ENCODE data around the gene MYH15. TPM values are rescaled to one million over a fixed set of nuclear protein-coding genes. Genes with fewer than 3 reads are reported as not detected.

Gene MYH15
- total and polyA plus RNA-seq, 10 of the 15 experiments (the other 5 are each of a cell fraction or from before 2014, with no cell fraction given), result 0.05 to 0.27 (median 0.09) TPM; not detected in 1

DNA sequence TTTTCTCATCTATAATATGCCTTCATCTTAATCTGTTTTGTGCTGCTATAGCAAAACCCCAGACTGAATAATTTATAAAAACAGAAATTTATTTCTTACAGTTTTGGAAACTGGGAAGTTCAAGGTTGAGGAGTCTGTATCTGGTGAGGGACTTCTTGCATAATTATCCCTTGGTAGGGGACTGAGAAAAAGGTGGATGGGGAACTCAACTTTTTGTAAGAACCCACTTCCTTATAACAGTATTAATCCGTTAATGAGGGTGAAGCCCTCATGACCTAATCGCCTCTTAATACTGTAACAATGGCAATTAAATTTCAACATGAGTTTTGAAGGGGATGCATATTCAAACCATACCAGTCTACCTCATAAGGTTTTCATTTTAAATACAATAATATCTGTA lies 17.4 kb upstream of the MYH15 start (continued):
- TF ChIP-seq, protein P1, sequence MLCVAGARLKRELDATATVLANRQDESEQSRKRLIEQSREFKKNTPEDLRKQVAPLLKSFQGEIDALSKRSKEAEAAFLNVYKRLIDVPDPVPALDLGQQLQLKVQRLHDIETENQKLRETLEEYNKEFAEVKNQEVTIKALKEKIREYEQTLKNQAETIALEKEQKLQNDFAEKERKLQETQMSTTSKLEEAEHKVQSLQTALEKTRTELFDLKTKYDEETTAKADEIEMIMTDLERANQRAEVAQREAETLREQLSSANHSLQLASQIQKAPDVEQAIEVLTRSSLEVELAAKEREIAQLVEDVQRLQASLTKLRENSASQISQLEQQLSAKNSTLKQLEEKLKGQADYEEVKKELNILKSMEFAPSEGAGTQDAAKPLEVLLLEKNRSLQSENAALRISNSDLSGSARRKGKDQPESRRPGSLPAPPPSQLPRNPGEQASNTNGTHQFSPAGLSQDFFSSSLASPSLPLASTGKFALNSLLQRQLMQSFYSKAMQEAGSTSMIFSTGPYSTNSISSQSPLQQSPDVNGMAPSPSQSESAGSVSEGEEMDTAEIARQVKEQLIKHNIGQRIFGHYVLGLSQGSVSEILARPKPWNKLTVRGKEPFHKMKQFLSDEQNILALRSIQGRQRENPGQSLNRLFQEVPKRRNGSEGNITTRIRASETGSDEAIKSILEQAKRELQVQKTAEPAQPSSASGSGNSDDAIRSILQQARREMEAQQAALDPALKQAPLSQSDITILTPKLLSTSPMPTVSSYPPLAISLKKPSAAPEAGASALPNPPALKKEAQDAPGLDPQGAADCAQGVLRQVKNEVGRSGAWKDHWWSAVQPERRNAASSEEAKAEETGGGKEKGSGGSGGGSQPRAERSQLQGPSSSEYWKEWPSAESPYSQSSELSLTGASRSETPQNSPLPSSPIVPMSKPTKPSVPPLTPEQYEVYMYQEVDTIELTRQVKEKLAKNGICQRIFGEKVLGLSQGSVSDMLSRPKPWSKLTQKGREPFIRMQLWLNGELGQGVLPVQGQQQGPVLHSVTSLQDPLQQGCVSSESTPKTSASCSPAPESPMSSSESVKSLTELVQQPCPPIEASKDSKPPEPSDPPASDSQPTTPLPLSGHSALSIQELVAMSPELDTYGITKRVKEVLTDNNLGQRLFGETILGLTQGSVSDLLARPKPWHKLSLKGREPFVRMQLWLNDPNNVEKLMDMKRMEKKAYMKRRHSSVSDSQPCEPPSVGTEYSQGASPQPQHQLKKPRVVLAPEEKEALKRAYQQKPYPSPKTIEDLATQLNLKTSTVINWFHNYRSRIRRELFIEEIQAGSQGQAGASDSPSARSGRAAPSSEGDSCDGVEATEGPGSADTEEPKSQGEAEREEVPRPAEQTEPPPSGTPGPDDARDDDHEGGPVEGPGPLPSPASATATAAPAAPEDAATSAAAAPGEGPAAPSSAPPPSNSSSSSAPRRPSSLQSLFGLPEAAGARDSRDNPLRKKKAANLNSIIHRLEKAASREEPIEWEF (IDR thresholded peaks at IDR 0.05; ENCODE audit: insufficient replicate concordance, low read depth, low read length), result no peak
- TF ChIP-seq, protein P2, sequence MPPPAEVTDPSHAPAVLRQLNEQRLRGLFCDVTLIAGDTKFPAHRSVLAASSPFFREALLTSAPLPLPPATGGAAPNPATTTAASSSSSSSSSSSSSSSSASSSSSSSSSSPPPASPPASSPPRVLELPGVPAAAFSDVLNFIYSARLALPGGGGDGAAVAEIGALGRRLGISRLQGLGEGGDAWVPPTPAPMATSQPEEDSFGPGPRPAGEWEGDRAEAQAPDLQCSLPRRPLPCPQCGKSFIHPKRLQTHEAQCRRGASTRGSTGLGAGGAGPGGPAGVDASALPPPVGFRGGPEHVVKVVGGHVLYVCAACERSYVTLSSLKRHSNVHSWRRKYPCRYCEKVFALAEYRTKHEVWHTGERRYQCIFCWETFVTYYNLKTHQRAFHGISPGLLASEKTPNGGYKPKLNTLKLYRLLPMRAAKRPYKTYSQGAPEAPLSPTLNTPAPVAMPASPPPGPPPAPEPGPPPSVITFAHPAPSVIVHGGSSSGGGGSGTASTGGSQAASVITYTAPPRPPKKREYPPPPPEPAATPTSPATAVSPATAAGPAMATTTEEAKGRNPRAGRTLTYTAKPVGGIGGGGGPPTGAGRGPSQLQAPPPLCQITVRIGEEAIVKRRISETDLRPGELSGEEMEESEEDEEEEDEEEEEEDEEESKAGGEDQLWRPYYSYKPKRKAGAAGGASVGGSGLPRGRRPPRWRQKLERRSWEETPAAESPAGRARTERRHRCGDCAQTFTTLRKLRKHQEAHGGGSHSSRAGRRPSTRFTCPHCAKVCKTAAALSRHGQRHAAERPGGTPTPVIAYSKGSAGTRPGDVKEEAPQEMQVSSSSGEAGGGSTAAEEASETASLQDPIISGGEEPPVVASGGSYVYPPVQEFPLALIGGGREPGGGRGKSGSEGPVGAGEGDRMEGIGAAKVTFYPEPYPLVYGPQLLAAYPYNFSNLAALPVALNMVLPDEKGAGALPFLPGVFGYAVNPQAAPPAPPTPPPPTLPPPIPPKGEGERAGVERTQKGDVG (CRISPR knock-in tag; IDR thresholded peaks at IDR 0.05), result no peak
- no peak for TF ChIP-seq POLR2AphosphoS2 (IDR thresholded peaks at IDR 0.05; ENCODE audit: low read depth, low read length)
- TF ChIP-seq MTA2 (IDR thresholded peaks at IDR 0.05; ENCODE audit: low read depth), result no peak
- TF ChIP-seq, protein P3, sequence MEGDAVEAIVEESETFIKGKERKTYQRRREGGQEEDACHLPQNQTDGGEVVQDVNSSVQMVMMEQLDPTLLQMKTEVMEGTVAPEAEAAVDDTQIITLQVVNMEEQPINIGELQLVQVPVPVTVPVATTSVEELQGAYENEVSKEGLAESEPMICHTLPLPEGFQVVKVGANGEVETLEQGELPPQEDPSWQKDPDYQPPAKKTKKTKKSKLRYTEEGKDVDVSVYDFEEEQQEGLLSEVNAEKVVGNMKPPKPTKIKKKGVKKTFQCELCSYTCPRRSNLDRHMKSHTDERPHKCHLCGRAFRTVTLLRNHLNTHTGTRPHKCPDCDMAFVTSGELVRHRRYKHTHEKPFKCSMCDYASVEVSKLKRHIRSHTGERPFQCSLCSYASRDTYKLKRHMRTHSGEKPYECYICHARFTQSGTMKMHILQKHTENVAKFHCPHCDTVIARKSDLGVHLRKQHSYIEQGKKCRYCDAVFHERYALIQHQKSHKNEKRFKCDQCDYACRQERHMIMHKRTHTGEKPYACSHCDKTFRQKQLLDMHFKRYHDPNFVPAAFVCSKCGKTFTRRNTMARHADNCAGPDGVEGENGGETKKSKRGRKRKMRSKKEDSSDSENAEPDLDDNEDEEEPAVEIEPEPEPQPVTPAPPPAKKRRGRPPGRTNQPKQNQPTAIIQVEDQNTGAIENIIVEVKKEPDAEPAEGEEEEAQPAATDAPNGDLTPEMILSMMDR (IDR thresholded peaks at IDR 0.05 in 2 of 3, conservative IDR thresholded peaks at IDR 0.05 in 1 of 3; ENCODE audit: control insufficient read depth in 2 of 3, extremely low read depth in 1 of 3, insufficient read depth in 1 of 3, low read depth in 3 of 3, low read length in 3 of 3), result no peak
- TF ChIP-seq POLR2AphosphoS5 (IDR thresholded peaks at IDR 0.05; ENCODE audit: low read length), result no peak
- TF ChIP-seq, protein P4, sequence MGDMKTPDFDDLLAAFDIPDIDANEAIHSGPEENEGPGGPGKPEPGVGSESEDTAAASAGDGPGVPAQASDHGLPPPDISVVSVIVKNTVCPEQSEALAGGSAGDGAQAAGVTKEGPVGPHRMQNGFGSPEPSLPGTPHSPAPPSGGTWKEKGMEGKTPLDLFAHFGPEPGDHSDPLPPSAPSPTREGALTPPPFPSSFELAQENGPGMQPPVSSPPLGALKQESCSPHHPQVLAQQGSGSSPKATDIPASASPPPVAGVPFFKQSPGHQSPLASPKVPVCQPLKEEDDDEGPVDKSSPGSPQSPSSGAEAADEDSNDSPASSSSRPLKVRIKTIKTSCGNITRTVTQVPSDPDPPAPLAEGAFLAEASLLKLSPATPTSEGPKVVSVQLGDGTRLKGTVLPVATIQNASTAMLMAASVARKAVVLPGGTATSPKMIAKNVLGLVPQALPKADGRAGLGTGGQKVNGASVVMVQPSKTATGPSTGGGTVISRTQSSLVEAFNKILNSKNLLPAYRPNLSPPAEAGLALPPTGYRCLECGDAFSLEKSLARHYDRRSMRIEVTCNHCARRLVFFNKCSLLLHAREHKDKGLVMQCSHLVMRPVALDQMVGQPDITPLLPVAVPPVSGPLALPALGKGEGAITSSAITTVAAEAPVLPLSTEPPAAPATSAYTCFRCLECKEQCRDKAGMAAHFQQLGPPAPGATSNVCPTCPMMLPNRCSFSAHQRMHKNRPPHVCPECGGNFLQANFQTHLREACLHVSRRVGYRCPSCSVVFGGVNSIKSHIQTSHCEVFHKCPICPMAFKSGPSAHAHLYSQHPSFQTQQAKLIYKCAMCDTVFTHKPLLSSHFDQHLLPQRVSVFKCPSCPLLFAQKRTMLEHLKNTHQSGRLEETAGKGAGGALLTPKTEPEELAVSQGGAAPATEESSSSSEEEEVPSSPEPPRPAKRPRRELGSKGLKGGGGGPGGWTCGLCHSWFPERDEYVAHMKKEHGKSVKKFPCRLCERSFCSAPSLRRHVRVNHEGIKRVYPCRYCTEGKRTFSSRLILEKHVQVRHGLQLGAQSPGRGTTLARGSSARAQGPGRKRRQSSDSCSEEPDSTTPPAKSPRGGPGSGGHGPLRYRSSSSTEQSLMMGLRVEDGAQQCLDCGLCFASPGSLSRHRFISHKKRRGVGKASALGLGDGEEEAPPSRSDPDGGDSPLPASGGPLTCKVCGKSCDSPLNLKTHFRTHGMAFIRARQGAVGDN (IDR thresholded peaks at IDR 0.05), result no peak
- no peak for TF ChIP-seq NFIC (IDR thresholded peaks at IDR 0.05; ENCODE audit: low read depth, low read length)
- no peak for TF ChIP-seq SIX5 (IDR thresholded peaks at IDR 0.05; ENCODE audit: low read depth, low read length, severe bottlenecking)
- TF ChIP-seq, protein P5, sequence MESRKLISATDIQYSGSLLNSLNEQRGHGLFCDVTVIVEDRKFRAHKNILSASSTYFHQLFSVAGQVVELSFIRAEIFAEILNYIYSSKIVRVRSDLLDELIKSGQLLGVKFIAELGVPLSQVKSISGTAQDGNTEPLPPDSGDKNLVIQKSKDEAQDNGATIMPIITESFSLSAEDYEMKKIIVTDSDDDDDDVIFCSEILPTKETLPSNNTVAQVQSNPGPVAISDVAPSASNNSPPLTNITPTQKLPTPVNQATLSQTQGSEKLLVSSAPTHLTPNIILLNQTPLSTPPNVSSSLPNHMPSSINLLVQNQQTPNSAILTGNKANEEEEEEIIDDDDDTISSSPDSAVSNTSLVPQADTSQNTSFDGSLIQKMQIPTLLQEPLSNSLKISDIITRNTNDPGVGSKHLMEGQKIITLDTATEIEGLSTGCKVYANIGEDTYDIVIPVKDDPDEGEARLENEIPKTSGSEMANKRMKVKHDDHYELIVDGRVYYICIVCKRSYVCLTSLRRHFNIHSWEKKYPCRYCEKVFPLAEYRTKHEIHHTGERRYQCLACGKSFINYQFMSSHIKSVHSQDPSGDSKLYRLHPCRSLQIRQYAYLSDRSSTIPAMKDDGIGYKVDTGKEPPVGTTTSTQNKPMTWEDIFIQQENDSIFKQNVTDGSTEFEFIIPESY (IDR thresholded peaks at IDR 0.05), result no peak
- TF ChIP-seq, protein P6, sequence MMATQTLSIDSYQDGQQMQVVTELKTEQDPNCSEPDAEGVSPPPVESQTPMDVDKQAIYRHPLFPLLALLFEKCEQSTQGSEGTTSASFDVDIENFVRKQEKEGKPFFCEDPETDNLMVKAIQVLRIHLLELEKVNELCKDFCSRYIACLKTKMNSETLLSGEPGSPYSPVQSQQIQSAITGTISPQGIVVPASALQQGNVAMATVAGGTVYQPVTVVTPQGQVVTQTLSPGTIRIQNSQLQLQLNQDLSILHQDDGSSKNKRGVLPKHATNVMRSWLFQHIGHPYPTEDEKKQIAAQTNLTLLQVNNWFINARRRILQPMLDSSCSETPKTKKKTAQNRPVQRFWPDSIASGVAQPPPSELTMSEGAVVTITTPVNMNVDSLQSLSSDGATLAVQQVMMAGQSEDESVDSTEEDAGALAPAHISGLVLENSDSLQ (IDR thresholded peaks at IDR 0.05), result no peak

Measured in GM12878 (cell line).